ENCODE data around the gene METTL8.
"Not testable (repeated sequence)": the region's sequence is repeated elsewhere in the genome, so short reads cannot be mapped to it uniquely, and the experiment has no call there.

The METTL8 gene

DNA sequence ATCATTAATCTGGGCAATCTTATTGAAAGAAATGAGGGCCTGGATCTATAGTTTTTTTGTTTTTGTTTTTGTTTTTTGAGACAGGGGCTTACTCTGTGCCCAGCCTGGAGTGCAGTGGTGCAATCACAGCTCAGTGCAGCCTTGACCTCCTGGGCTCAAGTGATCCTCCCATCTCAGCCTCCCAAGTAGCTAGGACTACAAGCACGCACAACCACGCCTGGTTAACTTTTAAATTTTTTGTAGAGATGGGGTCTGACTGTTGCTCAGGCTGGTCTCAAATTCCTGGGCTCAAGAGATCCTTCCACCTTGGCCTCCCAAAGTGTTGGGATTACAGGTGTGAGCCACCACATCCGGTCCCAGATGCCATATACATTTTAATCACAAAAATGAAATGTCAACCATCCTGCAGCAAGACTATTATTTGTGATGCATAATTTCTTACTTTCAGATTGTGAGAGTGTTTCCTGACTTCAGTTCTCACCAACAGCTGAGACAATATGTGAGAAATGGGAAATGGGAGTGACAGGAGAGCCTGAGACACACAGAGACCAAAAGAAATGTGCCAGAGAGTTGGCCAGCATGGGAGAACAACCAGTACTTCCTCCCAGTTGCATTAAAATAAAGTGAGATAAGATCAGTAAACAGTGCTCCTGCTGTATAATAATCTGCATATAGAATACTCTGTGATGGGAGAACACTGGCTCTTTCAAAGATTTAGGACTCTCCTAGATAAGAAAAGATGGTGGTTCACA lies 87.6 kb downstream of the METTL8 start:
- no peak for DNase-seq (ENCODE audit: low spot score)

GRCh38 chr2:171344182-171344581 lies 89.6 kb downstream of the METTL8 start:
- DNase-seq (ENCODE audit: low spot score) = no peak

DNA sequence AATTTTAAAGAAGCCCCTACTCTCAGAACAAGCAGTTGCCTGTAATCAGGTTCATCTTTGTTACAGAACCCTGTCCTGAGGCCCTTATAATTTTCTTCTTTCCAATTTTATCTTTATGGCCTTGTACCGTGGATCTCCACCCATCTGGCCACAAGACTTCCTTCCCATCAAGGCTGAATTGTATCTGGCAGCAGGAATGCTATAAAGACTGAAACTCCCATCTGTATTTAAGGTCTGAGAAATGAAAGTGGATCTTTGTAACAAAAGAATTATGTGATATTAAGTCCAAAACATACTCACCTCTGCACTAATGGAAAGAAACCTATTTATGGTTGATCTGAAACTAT lies 91.8 kb downstream of the METTL8 start:
- no peak for DNase-seq (ENCODE audit: low spot score)

DNA sequence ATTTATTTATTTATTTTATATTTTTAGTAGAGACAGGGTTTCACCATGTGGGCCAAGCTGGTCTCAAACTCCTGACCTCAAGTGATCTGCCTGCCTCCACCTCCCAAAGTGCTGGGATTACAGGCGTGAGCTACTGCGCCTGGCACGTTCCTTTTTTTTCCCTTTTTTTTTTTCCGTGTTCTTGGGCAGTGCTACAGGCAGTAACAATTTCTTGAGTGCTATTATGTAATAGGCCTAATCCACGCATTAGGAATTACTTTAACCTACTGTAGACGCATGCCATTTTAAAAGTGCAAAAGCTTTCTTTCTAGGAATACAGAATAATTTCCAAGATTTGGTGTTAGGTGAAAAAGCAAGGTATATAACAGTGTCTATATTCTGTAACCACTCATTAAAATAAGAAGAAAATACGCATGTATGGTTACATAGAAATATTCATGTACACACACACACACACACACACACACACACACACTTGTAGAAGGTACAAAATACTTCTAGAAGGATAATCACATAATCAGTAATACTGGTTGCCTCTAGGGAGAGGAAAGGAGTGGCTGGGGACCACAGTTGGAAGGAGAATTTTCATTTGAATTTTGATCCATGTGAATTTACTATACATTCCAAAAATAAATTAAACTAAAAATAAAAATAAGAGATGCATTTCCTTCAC lies 92.3 kb downstream of the METTL8 start:
- DNase-seq (ENCODE audit: low spot score) = no peak

DNA sequence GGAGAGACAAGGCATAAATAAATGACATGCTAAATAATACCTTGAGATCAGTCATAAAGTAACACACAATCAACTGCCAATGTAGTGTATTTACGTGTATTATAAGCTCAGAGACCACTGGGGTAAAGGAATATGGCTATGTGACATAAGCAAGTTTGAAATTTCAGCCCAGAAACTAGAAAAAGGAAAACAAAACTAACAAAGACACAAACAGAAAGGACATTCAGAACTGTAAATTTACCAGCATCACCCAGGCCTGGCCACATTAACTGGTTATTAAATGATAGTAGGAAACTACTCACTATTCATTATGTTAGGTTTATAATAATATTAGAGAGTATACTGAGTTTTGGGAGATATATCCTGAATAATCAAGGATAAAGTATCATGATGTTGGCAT lies 98.8 kb downstream of the METTL8 start:
- DNase-seq (ENCODE audit: low spot score) = no peak

GRCh38 chr2:171334171-171334570 lies 99.6 kb downstream of the METTL8 start:
- no peak for DNase-seq (ENCODE audit: low spot score)

DNA sequence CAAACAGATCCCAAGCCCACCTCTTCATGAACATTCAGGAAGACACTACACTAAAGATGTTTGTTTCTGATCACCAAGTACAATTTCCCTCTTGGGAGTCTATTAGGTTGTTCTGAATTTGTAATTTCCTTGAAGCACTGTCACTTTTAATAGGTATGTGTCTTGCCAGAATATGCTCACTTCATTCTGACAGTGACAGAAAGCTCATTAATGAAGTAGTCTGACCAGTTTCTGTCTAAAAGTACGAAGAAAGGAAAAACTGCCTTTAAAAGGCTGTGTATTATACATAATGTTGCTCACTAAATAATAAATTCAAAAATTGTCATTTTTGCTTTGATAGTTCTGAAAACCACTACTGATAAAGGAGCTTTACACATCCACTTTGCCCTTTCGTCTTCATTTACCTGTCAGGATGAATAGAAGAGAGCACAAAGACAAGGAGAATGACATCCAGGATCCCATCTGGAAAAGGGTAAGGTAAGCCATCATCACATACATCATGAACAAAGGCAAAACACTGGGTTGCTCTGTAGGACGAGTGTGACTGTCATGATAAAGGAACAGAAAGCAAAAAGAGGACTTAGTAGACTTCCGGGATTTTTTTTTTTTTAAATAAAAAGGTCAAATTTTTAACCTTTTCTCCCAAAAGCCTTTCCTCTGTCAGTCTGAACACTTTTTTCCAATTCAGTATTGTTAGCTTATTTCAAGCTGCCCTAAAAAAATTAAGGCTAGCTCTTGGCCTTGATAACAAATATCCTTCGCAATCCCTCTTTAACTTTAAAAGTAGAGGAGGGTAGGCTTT lies 103.4 kb downstream of the METTL8 start:
- DNase-seq (ENCODE audit: low spot score) = no peak

DNA sequence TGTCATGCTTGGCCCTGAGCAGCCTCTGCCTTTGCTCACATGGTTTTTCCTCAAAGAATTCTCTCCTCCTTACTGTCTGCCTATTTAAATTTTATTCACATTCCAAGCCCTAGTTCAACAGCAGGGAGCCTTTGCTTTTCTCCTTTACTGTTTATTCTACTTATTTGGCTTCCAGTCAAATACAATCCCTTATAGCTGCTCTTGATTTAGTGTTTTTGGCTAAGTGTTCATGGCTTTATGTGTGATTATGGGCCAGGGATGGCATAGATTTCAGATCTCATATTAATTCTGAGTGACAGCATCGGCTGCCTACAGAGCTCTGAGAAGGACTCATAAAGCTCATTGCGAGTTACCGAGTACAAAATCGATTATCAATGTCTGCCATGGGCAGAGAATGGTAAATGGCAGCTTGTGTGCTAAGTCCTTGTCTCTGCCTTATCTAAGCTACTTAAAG lies 106.7 kb downstream of the METTL8 start:
- no peak for DNase-seq (ENCODE audit: low spot score)

DNA sequence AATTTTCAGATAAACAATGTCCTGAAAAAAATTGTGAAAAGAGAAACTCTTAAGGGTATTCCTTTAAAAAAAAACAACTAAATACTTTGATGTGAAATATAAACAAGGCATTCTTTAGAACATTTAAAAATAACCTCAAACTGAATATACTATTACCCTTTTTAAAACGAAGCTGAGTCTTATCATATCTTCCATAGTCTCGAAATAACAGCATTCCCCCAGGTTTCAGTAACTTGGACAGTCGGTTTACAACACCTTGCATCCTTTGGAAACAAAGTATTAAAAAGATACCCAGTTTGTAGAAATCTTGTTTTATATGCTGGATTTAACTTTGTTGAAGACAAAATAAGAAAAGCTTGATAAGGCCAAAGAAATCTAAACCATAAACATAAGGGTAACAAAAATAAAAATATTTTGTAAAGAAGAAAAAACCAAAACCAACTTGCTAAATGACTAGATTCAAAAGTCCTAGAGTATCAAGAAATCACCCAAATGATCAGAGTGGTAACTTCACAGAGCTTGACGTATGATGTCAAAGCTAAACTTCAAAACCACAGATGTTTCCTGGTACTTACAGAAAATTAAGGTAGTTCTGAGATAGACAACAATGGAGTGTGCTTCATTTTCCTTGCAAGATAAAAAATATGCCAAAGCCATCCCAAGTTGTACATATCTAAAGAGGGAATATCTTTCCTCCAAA lies 107.8 kb downstream of the METTL8 start:
- no peak for DNase-seq (ENCODE audit: low spot score)

DNA sequence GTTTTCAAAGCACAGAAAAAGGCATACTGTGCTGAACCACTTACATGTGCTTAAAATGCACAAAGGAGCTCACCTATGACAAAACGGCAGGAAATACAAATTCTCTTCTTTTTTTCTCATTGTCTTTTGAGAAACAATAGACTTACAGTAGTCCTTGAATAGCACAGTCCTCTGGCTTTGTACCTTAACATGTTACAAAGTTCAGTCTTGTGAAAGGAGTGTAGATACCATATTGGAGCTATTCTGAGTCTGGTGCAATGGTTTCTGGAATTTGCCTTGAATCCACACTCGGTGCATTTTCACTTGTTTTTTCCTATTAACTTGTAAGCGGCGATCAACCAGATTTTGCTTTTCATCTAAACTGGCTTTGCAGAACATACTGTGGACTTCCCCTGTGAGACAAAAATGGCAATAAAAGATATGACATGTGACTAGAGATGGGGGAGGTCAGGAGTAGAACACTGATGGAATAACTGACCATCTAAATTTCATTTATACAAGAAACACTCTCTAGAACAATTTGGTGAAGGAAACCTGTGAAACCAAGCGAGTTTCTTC lies 109.7 kb downstream of the METTL8 start:
- no peak for DNase-seq (ENCODE audit: low spot score)

DNA sequence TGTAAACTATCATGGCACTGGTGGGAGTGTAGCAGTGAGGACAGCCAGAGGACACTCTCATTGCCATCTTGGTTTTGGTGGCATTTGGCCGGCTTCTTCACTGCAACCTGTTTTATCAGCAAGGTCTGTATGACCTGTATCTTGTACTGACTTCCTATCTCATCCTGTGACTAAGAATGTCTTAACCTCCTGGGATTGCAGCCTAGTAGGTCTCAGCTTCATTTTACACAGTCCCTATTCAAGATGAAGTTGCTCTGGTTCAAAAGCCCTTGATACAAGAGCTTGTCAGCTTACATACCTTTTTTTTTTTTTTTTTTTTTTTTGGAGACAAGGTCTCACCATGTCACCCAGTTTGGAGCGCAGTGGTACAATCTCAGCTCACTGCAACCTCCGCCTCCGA lies 110.9 kb downstream of the METTL8 start:
- no peak for DNase-seq (ENCODE audit: low spot score)

DNA sequence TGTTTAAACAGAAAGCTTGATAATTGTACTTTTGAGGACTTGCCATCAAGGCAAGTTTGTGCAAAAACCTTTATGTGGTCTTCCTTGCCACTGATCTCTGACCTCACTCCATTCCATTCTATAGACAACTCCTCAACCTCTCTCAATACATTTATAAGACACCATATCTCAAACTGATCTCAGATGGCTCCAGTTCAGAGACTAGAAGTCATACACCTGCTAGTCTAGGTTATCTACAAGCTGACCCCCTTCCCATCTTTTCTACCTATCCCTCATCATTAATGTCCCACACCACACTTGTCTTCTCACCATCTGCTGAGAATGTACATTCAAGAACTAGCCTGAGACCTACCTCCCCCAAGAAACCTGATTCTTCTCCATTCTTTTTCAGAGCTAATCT lies 113.1 kb downstream of the METTL8 start:
- DNase-seq (ENCODE audit: low spot score) = no peak

- no peak for DNase-seq (ENCODE audit: low spot score)
Measured at GRCh38 chr2:171320208-171320621, 113.6 kb downstream of the METTL8 start.

- DNase-seq (ENCODE audit: low spot score) = peak; percentile 66
Measured at GRCh38 chr2:171319164-171319810, 114.5 kb downstream of the METTL8 start.

DNA sequence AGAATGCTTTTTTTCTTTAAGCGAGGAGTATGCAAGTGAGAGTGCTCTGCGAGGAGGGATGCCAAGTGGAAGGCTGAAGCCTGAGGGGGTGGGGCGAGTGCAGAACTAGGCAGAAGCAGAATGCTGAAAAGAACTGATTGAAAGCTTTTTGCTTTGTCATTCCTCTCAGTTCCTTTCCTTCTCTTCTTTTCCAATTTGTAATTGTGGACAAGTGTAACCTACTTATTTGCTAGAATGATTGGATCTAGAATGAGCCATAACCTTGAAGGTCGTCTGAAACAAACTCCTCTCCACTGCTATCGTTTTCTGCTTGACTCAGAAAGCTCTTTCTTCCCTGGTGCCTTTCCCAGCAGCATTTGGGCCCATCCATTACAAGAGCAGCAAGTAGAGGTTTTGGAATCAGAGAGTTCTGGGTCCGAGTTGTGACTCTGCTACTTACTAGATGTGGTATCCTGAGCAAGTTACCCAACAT lies 115.3 kb downstream of the METTL8 start:
- DNase-seq (ENCODE audit: low spot score) = peak; percentile 85

GRCh38 chr2:171317492-171318125 lies 116.2 kb downstream of the METTL8 start:
- peak; percentile 19 for DNase-seq (ENCODE audit: low spot score)

GRCh38 chr2:171316755-171317337 lies 116.9 kb downstream of the METTL8 start:
- DNase-seq (ENCODE audit: low spot score) = no peak

DNA sequence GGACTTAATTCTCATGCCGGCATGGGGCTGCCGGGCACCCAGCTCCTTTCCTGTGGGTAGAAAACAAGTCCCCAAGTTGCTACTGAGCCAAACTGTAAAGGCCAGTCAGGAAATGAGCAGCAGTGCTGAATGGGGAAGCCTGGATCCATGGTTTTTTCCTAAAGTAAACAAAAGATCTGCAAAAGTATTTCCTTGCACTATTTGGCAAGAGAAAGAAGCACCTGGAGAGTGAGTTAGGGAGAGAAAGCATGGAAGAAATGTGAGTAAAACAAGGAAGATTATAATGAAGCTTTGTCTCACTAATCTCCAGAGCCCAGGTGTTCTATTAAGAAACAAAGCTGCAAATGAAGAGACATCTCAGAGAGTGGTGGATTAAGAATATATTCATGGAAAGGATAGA lies 117.6 kb downstream of the METTL8 start:
- no peak for DNase-seq (ENCODE audit: low spot score)

GRCh38 chr2:171315781-171316180 lies 118.0 kb downstream of the METTL8 start:
- no peak for DNase-seq (ENCODE audit: low spot score)

DNA sequence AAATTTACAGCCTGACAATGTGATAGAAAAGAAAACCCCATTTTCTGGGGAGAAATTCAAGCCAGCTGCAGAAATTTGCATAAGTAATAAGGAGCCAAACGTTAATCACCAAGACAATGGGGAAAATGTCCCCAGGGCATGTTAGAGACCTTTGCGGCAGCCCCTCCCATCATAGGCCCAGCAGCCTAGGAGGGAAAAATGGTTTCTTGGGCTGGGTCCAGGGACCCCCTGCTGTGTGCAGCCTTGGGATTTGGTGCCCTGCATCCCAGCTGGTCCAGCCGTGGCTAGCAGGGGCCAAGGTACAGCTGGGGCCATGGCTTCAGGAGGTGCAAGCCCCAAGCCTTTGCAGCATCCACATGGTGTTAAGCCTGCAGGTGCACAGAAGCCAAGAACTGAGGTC lies 121.6 kb downstream of the METTL8 start:
- not testable (repeated sequence) for DNase-seq (ENCODE audit: low spot score)

Measured in pons (tissue), 1 donor.